ENCODE data around the gene HOXC11.

Gene HOXC11

DNA sequence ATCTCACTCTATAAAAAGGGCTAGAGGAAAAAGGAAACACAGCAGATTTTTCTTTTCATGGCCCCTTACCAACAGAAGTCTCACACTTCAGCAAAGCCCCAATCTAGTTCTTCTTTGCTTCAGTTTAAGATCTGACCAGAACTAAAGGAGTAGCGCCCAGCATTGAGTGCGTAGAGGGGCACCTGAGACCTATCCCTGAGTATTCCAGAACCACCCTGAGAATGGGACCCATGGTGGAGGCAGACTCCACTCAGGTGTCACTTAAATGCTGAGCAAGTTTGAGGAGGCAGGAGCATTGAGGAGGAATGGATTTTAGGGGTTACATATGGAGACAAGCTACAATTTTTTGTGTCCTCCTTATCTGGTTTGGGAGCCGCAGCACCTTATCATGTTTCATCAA is 1.8 kb upstream of the HOXC11 start:
- no peak overlapping the region for H3K4me3 Mint-ChIP-seq

DNA sequence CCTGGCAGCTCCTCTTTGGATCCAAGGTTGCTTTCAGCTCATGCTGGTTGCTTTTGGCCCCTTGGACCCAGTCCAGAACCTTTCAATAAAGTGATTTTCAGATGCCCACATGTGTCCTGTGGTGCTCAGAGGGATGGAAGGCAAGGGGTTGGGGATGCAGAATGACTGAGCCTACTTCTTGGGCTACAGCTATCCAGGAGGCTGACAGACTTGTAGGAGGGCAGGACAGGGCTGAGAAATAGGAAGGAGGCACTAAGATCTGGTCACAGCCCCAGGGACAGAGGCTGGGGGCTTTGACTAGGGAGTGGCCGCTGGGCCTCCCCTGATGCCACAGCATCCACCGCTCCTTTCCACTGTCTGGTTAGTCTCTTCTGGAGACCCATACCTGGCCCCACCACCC is 1.2 kb upstream of the HOXC11 start:
- peaks cover 92% of the 10 kb centered on the region for H3K27me3 Mint-ChIP-seq
- no peaks in the 10 kb centered on the region for H3K9me3 Mint-ChIP-seq
- H3K27ac Mint-ChIP-seq: no peak overlapping the region
- no peak overlapping the region for H3K4me3 Mint-ChIP-seq
- peaks cover 18% of the 10 kb centered on the region for H3K4me1 Mint-ChIP-seq (ENCODE audit: low read depth)
- peaks cover 9% of the 10 kb centered on the region for H3K36me3 Mint-ChIP-seq (ENCODE audit: low read depth)

More for the DNA sequence above, 1.8 kb upstream of the HOXC11 start:
- no peak overlapping the region for H3K27ac Mint-ChIP-seq
- peaks cover 24% of the 10 kb centered on the region for H3K4me1 Mint-ChIP-seq (ENCODE audit: low read depth)
- peaks cover 9% of the 10 kb centered on the region for H3K36me3 Mint-ChIP-seq (ENCODE audit: low read depth)
- peaks cover 92% of the 10 kb centered on the region for H3K27me3 Mint-ChIP-seq
- H3K9me3 Mint-ChIP-seq: no peaks in the 10 kb centered on the region

DNA sequence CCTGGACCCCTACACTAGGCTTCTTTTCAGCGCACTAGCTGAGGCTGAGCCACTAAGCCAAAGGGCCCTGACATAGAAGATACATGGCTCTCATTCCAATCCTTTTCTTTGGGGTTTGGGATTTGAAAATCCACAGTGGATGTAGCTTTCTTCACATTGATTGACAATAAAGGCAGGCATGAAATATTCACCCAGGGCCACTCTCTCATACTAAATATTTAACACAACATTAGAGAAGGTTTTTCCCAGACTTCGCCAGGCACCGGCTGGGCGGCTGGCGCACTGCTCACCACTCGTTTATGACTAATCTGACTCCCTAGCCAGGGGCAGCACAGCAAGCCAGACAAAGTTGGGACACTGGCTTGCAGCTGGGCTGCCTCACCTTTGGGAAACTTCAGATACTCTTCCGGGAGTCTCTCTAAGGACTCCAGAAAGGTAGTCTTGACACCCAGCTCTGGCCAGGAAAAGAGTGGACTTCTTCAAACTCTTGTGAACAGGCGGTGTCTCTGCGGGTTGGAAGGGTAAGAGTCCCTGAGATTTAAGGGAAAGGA is 699 bp upstream of the HOXC11 start:
- peaks cover 18% of the 10 kb centered on the region for H3K4me1 Mint-ChIP-seq (ENCODE audit: low read depth)
- H3K36me3 Mint-ChIP-seq (ENCODE audit: low read depth): peaks cover 9% of the 10 kb centered on the region
- no peak overlapping the region for H3K27ac Mint-ChIP-seq
- no peak overlapping the region for H3K4me3 Mint-ChIP-seq
- H3K9me3 Mint-ChIP-seq: no peaks in the 10 kb centered on the region
- peaks cover 92% of the 10 kb centered on the region for H3K27me3 Mint-ChIP-seq

DNA sequence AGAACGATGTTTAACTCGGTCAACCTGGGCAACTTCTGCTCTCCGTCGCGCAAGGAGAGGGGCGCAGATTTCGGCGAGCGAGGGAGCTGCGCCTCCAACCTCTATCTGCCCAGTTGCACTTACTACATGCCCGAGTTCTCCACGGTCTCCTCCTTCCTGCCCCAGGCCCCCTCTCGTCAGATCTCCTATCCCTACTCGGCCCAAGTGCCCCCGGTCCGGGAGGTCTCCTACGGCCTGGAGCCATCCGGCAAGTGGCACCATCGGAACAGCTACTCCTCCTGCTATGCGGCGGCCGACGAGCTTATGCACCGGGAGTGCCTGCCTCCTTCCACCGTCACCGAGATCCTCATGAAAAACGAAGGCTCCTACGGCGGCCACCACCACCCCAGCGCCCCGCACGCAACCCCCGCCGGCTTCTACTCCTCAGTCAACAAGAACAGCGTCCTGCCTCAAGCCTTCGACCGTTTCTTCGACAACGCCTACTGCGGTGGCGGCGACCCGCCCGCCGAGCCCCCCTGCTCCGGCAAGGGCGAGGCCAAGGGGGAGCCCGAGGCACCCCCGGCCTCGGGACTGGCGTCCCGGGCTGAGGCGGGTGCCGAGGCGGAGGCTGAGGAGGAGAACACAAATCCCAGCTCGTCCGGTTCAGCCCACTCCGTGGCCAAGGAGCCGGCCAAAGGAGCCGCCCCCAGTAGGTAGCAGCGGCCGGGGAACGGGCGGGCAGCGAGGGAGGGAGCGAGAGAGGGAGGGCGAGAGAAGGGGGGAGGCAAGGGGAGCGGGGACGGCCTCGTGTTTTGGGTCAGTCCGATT is 513 bp downstream of the HOXC11 start:
- Mint-ChIP-seq H3K4me1 (ENCODE audit: low read depth) (peaks cover 18% of the 10 kb centered on the region), H3K27me3 (peaks cover 92% of the 10 kb centered on the region), H3K4me3 (peak overlapping the region; percentile 48), H3K27ac (peak overlapping the region; percentile 70), H3K9me3 (no peaks in the 10 kb centered on the region), H3K36me3 (ENCODE audit: low read depth) (peaks cover 9% of the 10 kb centered on the region)

DNA sequence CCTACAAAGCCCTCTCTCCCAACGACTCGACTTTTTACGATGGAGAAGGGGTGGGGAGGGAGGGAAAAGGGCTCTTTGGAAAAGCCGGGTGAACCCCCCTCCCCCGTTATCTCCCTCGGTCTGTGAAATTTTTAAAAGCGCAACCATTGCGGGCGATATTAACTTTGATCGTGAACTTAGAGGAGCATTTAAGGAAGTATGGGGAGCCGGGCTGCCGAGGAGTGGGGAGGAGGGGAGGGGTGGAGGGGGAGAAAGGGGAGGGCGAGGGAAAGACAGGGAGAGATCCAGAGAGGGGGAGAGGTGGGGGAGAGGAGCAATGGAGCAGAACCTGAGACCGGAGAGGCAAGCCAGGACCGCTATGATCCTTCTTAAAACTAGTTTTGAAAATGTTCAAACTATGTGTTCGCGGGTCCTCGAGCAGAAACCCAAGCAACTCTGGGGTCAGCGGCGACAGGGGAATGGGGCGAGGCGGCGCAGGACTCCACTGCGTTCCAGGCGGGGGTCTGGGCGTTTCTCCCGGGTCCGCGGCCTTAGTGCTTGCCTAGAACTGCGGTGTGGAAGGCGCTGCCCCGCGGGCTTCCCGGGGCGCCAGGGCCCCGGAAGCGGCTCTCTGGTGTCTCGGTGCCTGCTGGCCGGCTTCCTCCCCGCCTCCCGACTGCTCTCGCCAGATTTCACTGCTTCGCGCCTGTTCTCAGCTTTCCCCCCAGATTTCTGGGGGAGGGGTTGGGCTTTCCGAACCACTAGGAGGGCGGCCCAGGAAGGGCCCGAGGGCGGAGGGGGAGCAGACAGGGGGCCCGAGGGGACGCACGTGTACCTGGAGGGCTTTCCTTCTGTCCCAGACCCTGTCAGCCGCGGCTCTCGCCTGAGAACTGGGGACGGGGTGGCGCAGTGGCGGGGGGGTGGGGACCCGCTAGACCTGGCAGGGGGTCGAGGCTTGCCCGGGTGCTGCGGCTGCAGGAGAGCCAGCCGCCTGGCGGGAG is 1.4 kb downstream of the HOXC11 start, which contains the start of gene HOTAIR:
HOTAIR (minus strand) TSS at position 871 of the 980 bp plus-strand sequence.
- no peaks in the 10 kb centered on the region for H3K9me3 Mint-ChIP-seq
- H3K4me1 Mint-ChIP-seq (ENCODE audit: low read depth): peaks cover 18% of the 10 kb centered on the region
- peaks cover 92% of the 10 kb centered on the region for H3K27me3 Mint-ChIP-seq
- H3K27ac Mint-ChIP-seq: peak within 1 kb of the TSS; percentile 68
- H3K36me3 Mint-ChIP-seq (ENCODE audit: low read depth): peaks cover 9% of the 10 kb centered on the region
- H3K4me3 Mint-ChIP-seq: peak within 1 kb of the TSS; percentile 48

DNA sequence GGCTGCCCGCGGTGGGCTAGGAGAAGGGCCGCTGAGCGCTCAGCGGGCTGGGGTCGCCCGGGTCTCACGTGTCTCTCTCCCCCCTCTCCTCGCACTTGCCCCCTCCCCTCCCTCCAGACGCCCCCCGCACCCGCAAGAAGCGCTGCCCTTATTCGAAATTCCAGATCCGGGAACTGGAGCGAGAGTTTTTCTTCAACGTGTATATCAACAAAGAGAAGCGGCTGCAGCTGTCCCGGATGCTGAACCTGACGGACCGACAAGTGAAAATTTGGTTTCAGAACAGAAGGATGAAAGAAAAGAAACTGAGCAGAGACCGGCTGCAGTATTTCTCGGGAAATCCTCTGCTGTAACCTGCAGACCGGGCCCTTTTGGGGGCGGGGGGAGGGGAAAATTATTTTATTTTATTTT is 2.1 kb downstream of the HOXC11 start:
- H3K4me1 Mint-ChIP-seq (ENCODE audit: low read depth): peaks cover 18% of the 10 kb centered on the region
- peaks cover 9% of the 10 kb centered on the region for H3K36me3 Mint-ChIP-seq (ENCODE audit: low read depth)
- peaks cover 92% of the 10 kb centered on the region for H3K27me3 Mint-ChIP-seq
- peak overlapping the region; percentile 48 for H3K4me3 Mint-ChIP-seq
- no peaks in the 10 kb centered on the region for H3K9me3 Mint-ChIP-seq
- no peak overlapping the region for H3K27ac Mint-ChIP-seq

DNA sequence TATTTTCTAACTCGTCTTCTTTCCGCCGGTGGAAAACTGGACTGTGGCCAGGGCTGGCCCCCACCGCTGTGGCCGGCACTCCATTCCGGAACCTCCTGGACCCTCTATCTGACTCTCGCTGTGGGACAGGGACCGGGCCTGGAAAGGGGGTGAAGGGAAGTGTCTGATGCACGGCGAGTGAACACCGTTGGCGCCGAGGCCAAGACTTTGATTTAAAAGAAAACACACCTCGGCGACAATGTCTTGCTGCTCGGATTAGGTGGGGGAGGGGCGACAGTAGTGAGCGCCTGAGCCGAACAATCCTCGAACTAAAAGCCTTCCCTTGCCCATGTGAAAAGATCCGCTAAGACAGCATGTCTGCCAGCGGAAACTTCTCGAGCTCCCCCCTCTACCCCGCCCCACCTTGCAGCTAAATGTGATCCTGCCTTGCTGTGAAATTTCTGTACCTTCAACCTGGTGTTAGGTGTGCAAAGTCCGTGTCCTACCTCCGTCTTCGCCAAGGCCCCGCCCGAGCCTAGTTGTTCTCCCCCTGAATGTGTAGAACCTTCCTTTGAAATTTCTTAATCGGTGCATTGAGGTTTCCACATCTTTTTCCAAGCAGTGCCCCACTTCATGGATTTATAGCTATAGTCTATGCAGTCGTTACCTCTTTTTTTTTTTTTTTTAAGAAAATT is 2.7 kb downstream of the HOXC11 start:
- peak overlapping the region; percentile 68 for H3K27ac Mint-ChIP-seq
- H3K27me3 Mint-ChIP-seq: peaks cover 92% of the 10 kb centered on the region
- peaks cover 9% of the 10 kb centered on the region for H3K36me3 Mint-ChIP-seq (ENCODE audit: low read depth)
- H3K4me3 Mint-ChIP-seq: peak overlapping the region; percentile 48
- peaks cover 21% of the 10 kb centered on the region for H3K4me1 Mint-ChIP-seq (ENCODE audit: low read depth)
- no peaks in the 10 kb centered on the region for H3K9me3 Mint-ChIP-seq

DNA sequence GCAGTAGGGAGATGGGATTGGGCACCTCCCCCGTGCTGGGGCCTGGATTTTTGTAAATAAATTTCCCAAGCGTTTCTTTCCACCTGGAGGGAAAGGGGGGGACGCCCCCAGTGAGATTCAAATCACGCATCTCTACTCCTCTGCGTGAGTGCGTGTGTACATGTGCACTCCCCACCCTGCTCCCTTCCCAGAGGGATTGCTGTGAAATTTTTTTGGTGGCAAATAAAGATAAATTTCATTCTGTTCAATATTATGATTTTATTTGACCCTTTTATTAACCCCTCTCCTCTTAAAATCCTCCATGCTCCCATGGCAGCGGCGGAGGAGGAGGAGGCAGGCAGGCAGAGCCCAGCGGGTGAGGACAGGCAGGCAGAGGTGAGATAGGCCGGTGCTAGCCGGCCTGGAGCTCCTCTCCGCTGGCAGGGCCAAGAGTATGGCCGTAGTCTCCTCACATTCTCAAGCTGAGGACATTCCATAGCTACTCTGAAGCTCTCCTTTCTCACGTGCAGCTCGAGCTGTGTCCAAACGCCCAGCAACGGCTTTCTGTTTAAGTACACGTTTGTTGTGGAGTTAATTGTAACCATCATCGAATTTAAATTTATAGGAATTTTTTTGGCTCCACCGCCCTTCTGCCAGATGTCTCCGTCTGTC is 3.4 kb downstream of the HOXC11 start:
- peaks cover 21% of the 10 kb centered on the region for H3K4me1 Mint-ChIP-seq (ENCODE audit: low read depth)
- H3K27me3 Mint-ChIP-seq: peaks cover 92% of the 10 kb centered on the region
- H3K9me3 Mint-ChIP-seq: no peaks in the 10 kb centered on the region
- H3K36me3 Mint-ChIP-seq (ENCODE audit: low read depth): peaks cover 9% of the 10 kb centered on the region
- H3K27ac Mint-ChIP-seq: no peak overlapping the region
- H3K4me3 Mint-ChIP-seq: no peak overlapping the region

DNA sequence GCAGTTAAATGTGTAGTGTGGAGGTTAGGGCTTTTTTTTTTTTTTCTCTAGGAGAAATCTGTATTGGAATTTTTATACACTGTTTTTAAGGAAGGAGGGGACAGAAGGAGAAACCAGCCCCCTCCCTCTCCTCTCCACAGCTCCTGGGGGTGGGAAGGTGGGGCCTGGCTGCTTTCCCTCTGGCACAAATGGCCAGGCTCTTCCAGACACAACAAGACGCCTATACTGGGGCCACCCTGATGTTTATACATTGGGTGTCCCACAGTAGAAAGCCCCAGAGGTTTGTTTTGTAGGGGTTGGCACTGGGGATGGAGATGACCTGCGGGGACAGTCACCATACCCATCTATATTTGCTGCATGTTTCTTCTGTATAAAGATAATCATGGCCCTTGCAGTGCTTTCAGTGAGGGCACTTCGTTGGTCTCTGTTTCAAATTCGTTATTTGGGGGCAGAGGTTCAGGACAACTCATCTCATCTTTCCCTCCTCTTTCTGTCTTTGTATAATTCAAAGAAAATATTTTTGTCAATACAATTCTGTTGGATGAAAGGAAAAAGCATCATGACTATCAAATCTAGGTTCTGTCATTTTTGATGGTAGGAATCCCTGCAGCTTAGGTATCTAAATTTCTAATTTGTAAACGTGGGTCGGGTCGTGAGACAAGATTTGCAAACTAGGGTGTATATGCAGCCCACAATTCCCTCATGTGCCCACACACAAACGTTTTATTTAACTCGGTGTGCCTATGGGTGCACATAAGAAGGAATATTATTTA is 4.1 kb downstream of the HOXC11 start:
- H3K27ac Mint-ChIP-seq: no peak overlapping the region
- no peaks in the 10 kb centered on the region for H3K9me3 Mint-ChIP-seq
- no peak overlapping the region for H3K4me3 Mint-ChIP-seq
- H3K4me1 Mint-ChIP-seq (ENCODE audit: low read depth): peaks cover 21% of the 10 kb centered on the region
- peaks cover 92% of the 10 kb centered on the region for H3K27me3 Mint-ChIP-seq
- H3K36me3 Mint-ChIP-seq (ENCODE audit: low read depth): peaks cover 9% of the 10 kb centered on the region

DNA sequence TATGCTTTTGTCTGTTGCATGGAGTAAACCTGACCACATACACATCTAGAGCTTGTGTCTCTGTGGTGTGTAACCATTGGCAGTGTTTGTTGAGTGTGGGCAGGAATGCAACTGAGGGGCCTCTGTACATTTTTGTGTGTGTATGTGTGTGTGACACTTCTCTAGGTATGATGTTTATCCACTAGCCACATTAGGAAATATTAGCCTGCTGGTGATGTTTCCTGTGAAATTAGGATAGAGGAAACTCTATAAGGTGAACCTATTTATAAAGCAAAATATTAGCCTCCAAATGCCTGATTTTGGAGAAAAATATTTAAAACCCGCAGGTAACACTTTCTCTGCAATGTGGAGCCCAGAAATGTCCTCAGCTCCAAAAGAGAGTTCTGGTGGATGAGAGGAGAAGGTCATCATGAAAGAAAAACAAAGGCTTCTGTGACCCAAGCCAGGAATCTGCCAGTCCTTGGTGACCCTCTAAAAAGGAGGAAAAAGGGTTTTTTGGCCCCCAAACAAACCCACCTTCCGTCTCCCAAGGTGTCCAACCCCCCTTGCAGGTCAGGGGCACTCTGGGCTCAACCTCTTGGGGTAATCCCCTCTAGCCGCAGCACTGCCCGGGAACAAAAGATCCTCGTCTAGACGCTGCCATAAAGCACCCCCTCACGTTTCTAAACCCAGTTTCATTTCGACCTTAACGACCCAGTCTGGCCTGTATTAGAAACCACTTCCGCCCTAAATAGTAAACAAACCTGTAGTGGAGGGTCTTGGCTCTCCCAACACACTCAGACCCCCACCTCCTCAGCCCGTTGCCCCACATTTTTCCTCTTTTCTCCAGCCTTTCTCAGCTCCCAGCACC is 4.9 kb downstream of the HOXC11 start:
- H3K4me3 Mint-ChIP-seq: no peak overlapping the region
- no peak overlapping the region for H3K27ac Mint-ChIP-seq
- H3K4me1 Mint-ChIP-seq (ENCODE audit: low read depth): peaks cover 20% of the 10 kb centered on the region
- no peaks in the 10 kb centered on the region for H3K9me3 Mint-ChIP-seq
- H3K27me3 Mint-ChIP-seq: peaks cover 92% of the 10 kb centered on the region
- H3K36me3 Mint-ChIP-seq (ENCODE audit: low read depth): peaks cover 8% of the 10 kb centered on the region

DNA sequence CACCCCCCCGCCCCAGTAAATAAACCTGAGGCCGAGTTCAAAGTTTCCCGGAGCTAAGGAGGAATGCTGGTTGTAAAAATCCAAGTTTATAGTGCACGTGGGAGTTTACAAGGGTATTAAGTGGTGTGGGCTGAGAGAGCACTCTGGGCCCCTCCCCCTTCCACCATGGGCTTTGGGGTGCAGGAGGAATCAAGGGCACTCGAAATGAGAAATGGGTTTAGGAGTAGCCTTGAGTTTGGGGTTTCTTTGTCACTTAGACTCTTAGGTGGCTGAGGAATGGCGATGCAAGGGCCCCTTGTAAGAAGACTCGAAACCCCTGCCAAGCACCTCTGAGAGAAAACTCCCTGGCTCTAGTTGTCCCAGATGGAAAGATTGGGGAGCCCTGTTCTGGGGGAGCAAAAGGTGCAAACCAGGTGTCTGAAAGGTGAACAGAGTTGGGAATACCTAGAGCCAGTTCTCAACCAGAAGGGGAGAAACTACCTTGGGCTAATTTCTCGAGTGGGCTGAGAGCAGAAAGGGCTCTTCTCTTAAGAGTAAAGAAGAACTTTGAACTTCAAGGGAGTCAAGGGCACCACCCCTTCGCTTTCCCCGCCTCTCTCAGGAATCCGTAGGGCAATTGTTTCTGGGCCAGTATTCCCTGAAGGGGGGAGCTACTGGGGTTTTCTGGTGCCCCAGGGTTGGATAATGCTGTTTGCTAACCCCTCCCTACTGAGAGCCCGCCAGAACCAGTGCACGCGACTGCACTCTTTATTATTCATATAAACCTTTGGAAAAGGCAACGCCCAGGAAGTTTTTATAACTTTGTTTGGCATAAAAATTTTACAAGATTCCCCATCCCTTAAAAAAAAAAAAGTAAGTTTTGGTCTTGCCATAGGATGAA is 5.8 kb downstream of the HOXC11 start:
- Mint-ChIP-seq H3K27me3 (peaks cover 94% of the 10 kb centered on the region), H3K4me1 (ENCODE audit: low read depth) (peaks cover 13% of the 10 kb centered on the region), H3K36me3 (ENCODE audit: low read depth) (peaks cover 5% of the 10 kb centered on the region), H3K4me3 (no peak overlapping the region), H3K9me3 (no peaks in the 10 kb centered on the region), H3K27ac (no peak overlapping the region)

Data from stimulated activated naive CD8-positive, alpha-beta T cell treated with anti-CD3 and anti-CD28 coated beads, Interleukin-15, Interleukin-2, amounts not matched to agents 100 ng/mL and 50 ng/mL, for 24 hours (primary cell).